ENCODE measurements around the gene AADACL3.
"Not testable (repeated sequence)": the region's sequence is repeated elsewhere in the genome, so short reads cannot be mapped to it uniquely, and the experiment has no call there.

AADACL3 gene

GRCh38 chr1:12708396-12709090, 7.4 kb upstream of the AADACL3 start:
- H3K27ac Mint-ChIP-seq = no peak overlapping the region
- H3K27me3 Mint-ChIP-seq (ENCODE audit: low read depth) = peaks cover 22% of the 10 kb centered on the region
- H3K9me3 Mint-ChIP-seq = peaks cover 4% of the 10 kb centered on the region
- no peaks in the 10 kb centered on the region for H3K36me3 Mint-ChIP-seq (ENCODE audit: low read depth)
- H3K4me1 Mint-ChIP-seq (ENCODE audit: low read depth) = no peaks in the 10 kb centered on the region
- no peak overlapping the region for H3K4me3 Mint-ChIP-seq

GRCh38 chr1:12709091-12709491, 6.8 kb upstream of the AADACL3 start:
- Mint-ChIP-seq H3K4me1 (ENCODE audit: low read depth) (no peaks in the 10 kb centered on the region), H3K36me3 (ENCODE audit: low read depth) (no peaks in the 10 kb centered on the region), H3K27me3 (ENCODE audit: low read depth) (peaks cover 22% of the 10 kb centered on the region), H3K27ac (no peak overlapping the region), H3K9me3 (peaks cover 1% of the 10 kb centered on the region), H3K4me3 (no peak overlapping the region)

GRCh38 chr1:12709696-12710095, 6.2 kb upstream of the AADACL3 start:
- Mint-ChIP-seq H3K36me3 (ENCODE audit: low read depth) (no peaks in the 10 kb centered on the region), H3K9me3 (no peaks in the 10 kb centered on the region), H3K27ac (no peak overlapping the region), H3K4me1 (ENCODE audit: low read depth) (no peaks in the 10 kb centered on the region), H3K4me3 (no peak overlapping the region), H3K27me3 (ENCODE audit: low read depth) (peaks cover 22% of the 10 kb centered on the region)

- Mint-ChIP-seq H3K27me3 (ENCODE audit: low read depth) (peaks cover 22% of the 10 kb centered on the region), H3K4me3 (no peak overlapping the region), H3K9me3 (no peaks in the 10 kb centered on the region), H3K4me1 (ENCODE audit: low read depth) (no peaks in the 10 kb centered on the region), H3K36me3 (ENCODE audit: low read depth) (no peaks in the 10 kb centered on the region), H3K27ac (no peak overlapping the region)
Observed at GRCh38 chr1:12711536-12711935, 4.4 kb upstream of the AADACL3 start.

- Mint-ChIP-seq H3K4me1 (ENCODE audit: low read depth) (no peaks in the 10 kb centered on the region), H3K4me3 (no peak overlapping the region), H3K27ac (no peak overlapping the region), H3K36me3 (ENCODE audit: low read depth) (no peaks in the 10 kb centered on the region), H3K27me3 (ENCODE audit: low read depth) (peaks cover 20% of the 10 kb centered on the region), H3K9me3 (no peaks in the 10 kb centered on the region)
Observed at GRCh38 chr1:12712076-12712475, 3.8 kb upstream of the AADACL3 start.

- H3K27ac Mint-ChIP-seq = no peak overlapping the region
- no peaks in the 10 kb centered on the region for H3K36me3 Mint-ChIP-seq (ENCODE audit: low read depth)
- no peaks in the 10 kb centered on the region for H3K4me1 Mint-ChIP-seq (ENCODE audit: low read depth)
- no peak overlapping the region for H3K4me3 Mint-ChIP-seq
- peaks cover 16% of the 10 kb centered on the region for H3K27me3 Mint-ChIP-seq (ENCODE audit: low read depth)
- H3K9me3 Mint-ChIP-seq = no peaks in the 10 kb centered on the region
Observed at GRCh38 chr1:12712929-12713328, 3.0 kb upstream of the AADACL3 start.

- H3K27me3 Mint-ChIP-seq (ENCODE audit: low read depth) = peaks cover 16% of the 10 kb centered on the region
- H3K4me1 Mint-ChIP-seq (ENCODE audit: low read depth); H3K4me3 Mint-ChIP-seq; H3K36me3 Mint-ChIP-seq (ENCODE audit: low read depth); H3K9me3 Mint-ChIP-seq; H3K27ac Mint-ChIP-seq: not testable (repeated sequence)
Observed at GRCh38 chr1:12713651-12714050, 2.3 kb upstream of the AADACL3 start.

- Mint-ChIP-seq H3K36me3 (ENCODE audit: low read depth) (no peaks in the 10 kb centered on the region), H3K27me3 (ENCODE audit: low read depth) (peaks cover 16% of the 10 kb centered on the region), H3K9me3 (no peaks in the 10 kb centered on the region), H3K27ac (no peak overlapping the region), H3K4me3 (no peak overlapping the region), H3K4me1 (ENCODE audit: low read depth) (no peaks in the 10 kb centered on the region)
Observed at GRCh38 chr1:12714710-12715475, 1.0 kb upstream of the AADACL3 start.

- no peak overlapping the region for H3K4me3 Mint-ChIP-seq
- H3K27ac Mint-ChIP-seq = no peak overlapping the region
- peaks cover 4% of the 10 kb centered on the region for H3K27me3 Mint-ChIP-seq (ENCODE audit: low read depth)
- H3K4me1 Mint-ChIP-seq (ENCODE audit: low read depth) = no peaks in the 10 kb centered on the region
- no peaks in the 10 kb centered on the region for H3K9me3 Mint-ChIP-seq
- H3K36me3 Mint-ChIP-seq (ENCODE audit: low read depth) = no peaks in the 10 kb centered on the region
Observed at GRCh38 chr1:12717301-12717838, 1.5 kb downstream of the AADACL3 start.

- peaks cover 4% of the 10 kb centered on the region for H3K27me3 Mint-ChIP-seq (ENCODE audit: low read depth)
- no peak overlapping the region for H3K4me3 Mint-ChIP-seq
- H3K36me3 Mint-ChIP-seq (ENCODE audit: low read depth) = no peaks in the 10 kb centered on the region
- H3K9me3 Mint-ChIP-seq = no peaks in the 10 kb centered on the region
- H3K27ac Mint-ChIP-seq = no peak overlapping the region
- no peaks in the 10 kb centered on the region for H3K4me1 Mint-ChIP-seq (ENCODE audit: low read depth)
Observed at GRCh38 chr1:12722626-12723025, 6.7 kb downstream of the AADACL3 start.

GRCh38 chr1:12728391-12728790, 12.5 kb downstream of the AADACL3 start:
- Mint-ChIP-seq H3K27ac (no peak overlapping the region), H3K4me1 (ENCODE audit: low read depth) (no peaks in the 10 kb centered on the region), H3K4me3 (no peak overlapping the region), H3K36me3 (ENCODE audit: low read depth) (no peaks in the 10 kb centered on the region), H3K9me3 (peaks cover 15% of the 10 kb centered on the region), H3K27me3 (ENCODE audit: low read depth) (peaks cover 37% of the 10 kb centered on the region)

GRCh38 chr1:12730156-12730555, 14.2 kb downstream of the AADACL3 start:
- Mint-ChIP-seq H3K9me3 (peaks cover 15% of the 10 kb centered on the region), H3K27me3 (ENCODE audit: low read depth) (peaks cover 51% of the 10 kb centered on the region)

GRCh38 chr1:12731084-12731483, 15.2 kb downstream of the AADACL3 start:
- H3K4me1 Mint-ChIP-seq (ENCODE audit: low read depth); H3K36me3 Mint-ChIP-seq (ENCODE audit: low read depth); H3K27ac Mint-ChIP-seq; H3K4me3 Mint-ChIP-seq: not testable (repeated sequence)
- H3K27me3 Mint-ChIP-seq (ENCODE audit: low read depth) = peaks cover 56% of the 10 kb centered on the region
- H3K9me3 Mint-ChIP-seq = peaks cover 20% of the 10 kb centered on the region

More at GRCh38 chr1:12730156-12730555, 14.2 kb downstream of the AADACL3 start:
- no peaks in the 10 kb centered on the region for H3K36me3 Mint-ChIP-seq (ENCODE audit: low read depth)
- no peak overlapping the region for H3K27ac Mint-ChIP-seq
- H3K4me1 Mint-ChIP-seq (ENCODE audit: low read depth) = no peaks in the 10 kb centered on the region
- no peak overlapping the region for H3K4me3 Mint-ChIP-seq

- H3K4me1 Mint-ChIP-seq (ENCODE audit: low read depth) = no peaks in the 10 kb centered on the region
- H3K4me3 Mint-ChIP-seq = no peak overlapping the region
- no peak overlapping the region for H3K27ac Mint-ChIP-seq
- peaks cover 28% of the 10 kb centered on the region for H3K9me3 Mint-ChIP-seq
- H3K27me3 Mint-ChIP-seq (ENCODE audit: low read depth) = peaks cover 58% of the 10 kb centered on the region
- no peaks in the 10 kb centered on the region for H3K36me3 Mint-ChIP-seq (ENCODE audit: low read depth)
Observed at GRCh38 chr1:12734651-12735050, 18.7 kb downstream of the AADACL3 start.

GRCh38 chr1:12738934-12739333, 23.0 kb downstream of the AADACL3 start:
- no peak overlapping the region for H3K4me3 Mint-ChIP-seq
- no peaks in the 10 kb centered on the region for H3K36me3 Mint-ChIP-seq (ENCODE audit: low read depth)
- H3K9me3 Mint-ChIP-seq = peaks cover 13% of the 10 kb centered on the region
- peaks cover 29% of the 10 kb centered on the region for H3K27me3 Mint-ChIP-seq (ENCODE audit: low read depth)
- H3K27ac Mint-ChIP-seq = no peak overlapping the region
- no peaks in the 10 kb centered on the region for H3K4me1 Mint-ChIP-seq (ENCODE audit: low read depth)

Measured in T-helper 1 cell treated with Interleukin-12 subunit alpha and Interleukin-12 subunit beta and Interleukin-4 antibody, amounts not matched to agents 30 μg/mL and 1 μg/mL, for 36 hours (primary cell).